Liver (tissue), 9 donors: ENCODE data around the gene TAOK2. TPM values are rescaled to one million over a fixed set of nuclear protein-coding genes. Genes with fewer than 3 reads are reported as not detected.

Experiments used
- DNase-seq: peaks from one replicate; pipeline ENCODE4 v3.0.0-alpha.2; 2017; ENCODE audit warnings: low spot score
- H3K27ac ChIP-seq, 2 donors: one replicate each; pipeline ENCODE4 v1.7.0; 2013; ENCODE audit warnings: inconsistent platforms in 2 of 2, low read length in 2 of 2, control low read depth in 1 of 2, low read depth in 1 of 2, mild to moderate bottlenecking in 1 of 2
- H3K27me3 ChIP-seq, 4 donors: one replicate each; pipeline versions ENCODE4 v1.6.1 to v1.7.0; 2013; ENCODE audit warnings: low read length in 3 of 4, inconsistent platforms in 1 of 4, mild to moderate bottlenecking in 1 of 4, moderate library complexity in 1 of 4; ENCODE audit not compliant: control insufficient read depth in 4 of 4, insufficient read depth in 4 of 4
- H3K36me3 ChIP-seq, 4 donors: one replicate each; pipeline versions ENCODE4 v1.6.1 to v1.7.0; 2013; ENCODE audit warnings: low read length in 3 of 4, mild to moderate bottlenecking in 3 of 4, low read depth in 1 of 4, moderate library complexity in 1 of 4; ENCODE audit not compliant: control insufficient read depth in 4 of 4, insufficient read depth in 3 of 4
- H3K4me1 ChIP-seq, 4 donors: one replicate each; pipeline versions ENCODE4 v1.6.1 to v1.7.0; 2013; ENCODE audit warnings: low read length in 3 of 4, mild to moderate bottlenecking in 3 of 4, moderate library complexity in 1 of 4; ENCODE audit not compliant: control insufficient read depth in 4 of 4, insufficient read depth in 4 of 4
- H3K4me3 ChIP-seq, 3 donors: one replicate each; pipeline versions ENCODE4 v1.6.1 to v1.7.0; 2013; ENCODE audit warnings: low read length in 3 of 3, control low read depth in 1 of 3, low read depth in 1 of 3, mild to moderate bottlenecking in 1 of 3
- H3K9ac ChIP-seq, 2 donors: one replicate each; pipeline ENCODE4 v1.7.0; 2013; ENCODE audit warnings: low read length in 2 of 2, mild to moderate bottlenecking in 2 of 2, moderate library complexity in 2 of 2, control low read depth in 1 of 2, low read depth in 1 of 2
- H3K9me3 ChIP-seq, 4 donors: one replicate each; pipeline versions ENCODE4 v1.6.1 to v1.7.0; 2013; ENCODE audit warnings: low read length in 3 of 4; ENCODE audit not compliant: control insufficient read depth in 4 of 4
- ATF3 ChIP-seq: IDR thresholded peaks from 2 replicates; pipeline ENCODE4 v1.6.1; 2016; ENCODE audit warnings: antibody characterized with exemption
- CTCF ChIP-seq: fragments of 150-350 bp; IDR thresholded peaks from 2 replicates; pipeline ENCODE4 v1.5.1; 2017; ENCODE audit warnings: improper control_type of control experiment, low read depth, low read length; ENCODE audit not compliant: missing input control
- EGR1 ChIP-seq, 2 donors: IDR thresholded peaks; 2 replicates each; pipeline ENCODE4 v1.6.1; 2016 to 2018; ENCODE audit warnings: antibody characterized with exemption in 2 of 2, low read depth in 2 of 2
- FOXA1 ChIP-seq: IDR thresholded peaks from 2 replicates; pipeline ENCODE4 v1.6.1; 2016; ENCODE audit warnings: antibody characterized with exemption
- FOXA2 ChIP-seq: IDR thresholded peaks from 2 replicates; pipeline ENCODE4 v1.6.1; 2016; ENCODE audit warnings: antibody characterized with exemption
- GABPA ChIP-seq, 2 donors: IDR thresholded peaks in 1 of 2; conservative IDR thresholded peaks in 1 of 2; 2 replicates each; pipeline ENCODE4 v1.6.1; 2016; ENCODE audit warnings: antibody characterized with exemption in 2 of 2, mild to moderate bottlenecking in 1 of 2, moderate library complexity in 1 of 2
- HNF4A ChIP-seq, 2 donors: conservative IDR thresholded peaks; 2 replicates each; pipeline ENCODE4 v1.6.1; 2016; ENCODE audit warnings: antibody characterized with exemption in 2 of 2, mild to moderate bottlenecking in 2 of 2
- HNF4G ChIP-seq: IDR thresholded peaks from 2 replicates; pipeline ENCODE4 v1.6.1; 2016; ENCODE audit warnings: antibody characterized with exemption
- JUND ChIP-seq, 2 donors: IDR thresholded peaks; 2 replicates each; pipeline ENCODE4 v1.6.1; 2016; ENCODE audit warnings: antibody characterized with exemption in 2 of 2
- MAX ChIP-seq: IDR thresholded peaks from 2 replicates; pipeline ENCODE4 v1.6.1; 2016; ENCODE audit warnings: antibody characterized with exemption
- NR2F2 ChIP-seq: IDR thresholded peaks from 2 replicates; pipeline ENCODE4 v1.6.1; 2016; ENCODE audit warnings: antibody characterized with exemption
- RAD21 ChIP-seq, 2 donors: IDR thresholded peaks; 2 replicates each; pipeline ENCODE4 v1.6.1; 2016; ENCODE audit warnings: antibody characterized with exemption in 2 of 2, mild to moderate bottlenecking in 2 of 2
- REST ChIP-seq: IDR thresholded peaks from 2 replicates; pipeline ENCODE4 v1.6.1; 2016; ENCODE audit warnings: antibody characterized with exemption, mild to moderate bottlenecking
- RXRA ChIP-seq, 2 donors: IDR thresholded peaks; 2 replicates each; pipeline ENCODE4 v1.6.1; 2017 to 2018; ENCODE audit warnings: antibody characterized with exemption in 2 of 2, mild to moderate bottlenecking in 1 of 2
- SP1 ChIP-seq: IDR thresholded peaks from 2 replicates; pipeline ENCODE4 v1.6.1; 2018; ENCODE audit warnings: antibody characterized with exemption, mild to moderate bottlenecking
- TAF1 ChIP-seq: conservative IDR thresholded peaks from 2 replicates; pipeline ENCODE4 v1.6.1; 2016; ENCODE audit warnings: antibody characterized with exemption, mild to moderate bottlenecking
- YY1 ChIP-seq: IDR thresholded peaks from 2 replicates; pipeline ENCODE4 v1.6.1; 2016; ENCODE audit warnings: antibody characterized with exemption, mild to moderate bottlenecking
- ZBTB33 ChIP-seq: IDR thresholded peaks from 2 replicates; pipeline ENCODE4 v1.6.1; 2016; ENCODE audit warnings: antibody characterized with exemption
- WGBS: extraction: QIAGEN DNeasy Blood & Tissue Kit; methylation state at CpG from one replicate; pipeline ENCODE4 v1.1.7; 2013; 5-methylcytosine and 5-hydroxymethylcytosine counted together
- polyA plus RNA-seq, 2 donors: library from polyadenylated mRNA; stranded (reverse) in 1 of 2; unstranded in 1 of 2; fragments of 200-250 nt in 1 of 2; fragments of >200 nt in 1 of 2; fragmentation: Nextera tagmentation in 1 of 2; extraction: Ambion mirVana in 1 of 2; gene quantifications; one replicate each; pipeline versions ENCODE4 v1.2.1 to v1.2.3, GENCODE V29; 2013 to 2015
- total RNA-seq, 2 donors: library from RNA; depleted of rRNA; stranded (reverse); fragments of >200 nt; gene quantifications; one replicate each; pipeline ENCODE4 v1.2.3, GENCODE V29; 2014
- donor health status: healthy.
- donor health status: healthy.
- donor health status: healthy.
- donor health status: healthy.
- donor health status: healthy.

TAOK2 gene
- total and polyA plus RNA-seq, 4 donors, result 2.2 to 27.9 (median 16.0) TPM

GRCh38 chr16:29984137-29984763 lies 10.6 kb downstream of the TAOK2 start:
- no peak for TF ChIP-seq FOXA1
- no peak for TF ChIP-seq NR2F2
- TF ChIP-seq JUND (IDR thresholded peaks at IDR 0.05), result no peak
- TF ChIP-seq MAX, result no peak
- no peak for TF ChIP-seq REST
- TF ChIP-seq FOXA2, result no peak
- TF ChIP-seq HNF4G, result no peak
- TF ChIP-seq HNF4A (conservative IDR thresholded peaks at IDR 0.05), result no peak
- no peak for TF ChIP-seq ATF3
- no peak for TF ChIP-seq GABPA (IDR thresholded peaks at IDR 0.05 in 1 of 2, conservative IDR thresholded peaks at IDR 0.05 in 1 of 2)
- no peak for TF ChIP-seq SP1
- no peak for TF ChIP-seq YY1
- TF ChIP-seq RAD21 (IDR thresholded peaks at IDR 0.05), result no peak
- TF ChIP-seq CTCF, result no peak
- TF ChIP-seq TAF1, result no peak
- Histone ChIP-seq H3K9ac (no peak overlapping the region), H3K4me1 (no peaks in the 10 kb centered on the region), H3K27ac (no peak overlapping the region), H3K9me3 (no peaks in the 10 kb centered on the region), H3K36me3 (peaks cover 38 to 94% (median 71%) of the 10 kb centered on the region in 4 donors), H3K4me3 (no peak overlapping the region), H3K27me3 (no peaks in the 10 kb centered on the region)
- DNase-seq, result no peak
- 96% methylated on average over 6 of the region's 6 CpGs for WGBS

- no peak for DNase-seq
- Histone ChIP-seq H3K9me3 (no peaks in the 10 kb centered on the region), H3K9ac (no peak overlapping the region), H3K27me3 (no peaks in the 10 kb centered on the region), H3K36me3 (peaks cover 38 to 94% (median 68%) of the 10 kb centered on the region in 4 donors), H3K4me1 (no peaks in the 10 kb centered on the region), H3K27ac (no peak overlapping the region), H3K4me3 (no peak overlapping the region)
- 93% methylated on average over 5 of the region's 5 CpGs for WGBS
- TF ChIP-seq YY1, result no peak
- TF ChIP-seq ZBTB33, result no peak
- no peak for TF ChIP-seq SP1
- no peak for TF ChIP-seq JUND (IDR thresholded peaks at IDR 0.05)
- no peak for TF ChIP-seq EGR1 (IDR thresholded peaks at IDR 0.05; ENCODE audit: low read depth in 2 of 2)
- TF ChIP-seq FOXA1, result no peak
- TF ChIP-seq ATF3, result no peak
- no peak for TF ChIP-seq GABPA (IDR thresholded peaks at IDR 0.05 in 1 of 2, conservative IDR thresholded peaks at IDR 0.05 in 1 of 2)
- no peak for TF ChIP-seq HNF4G
- no peak for TF ChIP-seq REST
- no peak for TF ChIP-seq RXRA (IDR thresholded peaks at IDR 0.05)
- no peak for TF ChIP-seq NR2F2
- TF ChIP-seq RAD21 (IDR thresholded peaks at IDR 0.05), result no peak
- no peak for TF ChIP-seq FOXA2
- TF ChIP-seq MAX, result no peak
- TF ChIP-seq HNF4A (conservative IDR thresholded peaks at IDR 0.05), result no peak
- TF ChIP-seq TAF1, result no peak
These were observed 11.1 kb downstream of the TAOK2 start for GRCh38 chr16:29984764-29985147.
